ENCODE measurements around the gene RPL11. TPM values are rescaled to one million over a fixed set of nuclear protein-coding genes. Genes with fewer than 3 reads are reported as not detected.
A peak's percentile ranks its signal among the peaks of the same experiment; 100 is the strongest.

The RPL11 gene
- total and polyA plus RNA-seq, 10 of the 15 experiments (the other 5 are each of a cell fraction or from before 2014, with no cell fraction given): 968 to 4,611 (median 2,521) TPM

DNA sequence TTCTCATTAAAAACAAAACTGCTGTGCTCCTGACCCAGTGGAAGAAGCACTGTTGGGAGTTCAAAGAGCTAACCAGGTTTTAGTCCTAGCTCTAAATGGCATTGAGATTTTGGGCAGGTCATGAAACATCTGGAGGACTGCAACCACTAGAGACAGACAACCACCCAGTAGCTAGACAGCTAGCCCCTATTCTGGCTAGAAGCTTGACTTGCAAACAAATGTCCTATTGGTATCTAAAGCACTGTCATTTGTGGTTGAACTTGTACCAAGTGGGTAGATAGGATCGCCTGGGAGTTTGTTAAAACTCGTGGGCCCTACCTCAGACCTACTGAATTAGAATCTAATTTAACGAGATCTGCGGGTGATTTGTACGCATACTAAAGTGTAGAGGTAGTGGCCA, 6.9 kb downstream of the RPL11 start:
- ChIA-PET SMC1A (ENCODE audit: uncharacterized antibody, unreplicated experiment) (interaction anchor here (0.8 to 10.9 kb wide), 11 partner anchors 14 to 154 kb away, joined by 3 to 137 read pairs (median 4); partner anchors contain the start of gene ELOA), POLR2A (interaction anchor here (0.6 to 1.9 kb wide), 5 partner anchors 12 to 628 kb away, joined by 3 to 16 read pairs (median 5); no protein-coding TSS in a partner anchor), RAD21 (ENCODE audit: unreplicated experiment) (interaction anchor here (1.1 to 2.4 kb wide), 6 partner anchors 20 to 218 kb away, joined by 3 to 7 read pairs (median 3); no protein-coding TSS in a partner anchor), CTCF (interaction anchor here (0.6 to 10.5 kb wide), 10 partner anchors 20 to 122 kb away, joined by 3 to 155 read pairs (median 4); partner anchors contain the start of gene ELOA)
- H3K27me3 ChIP-seq (replicated peaks in 1 of 2; ENCODE audit: control insufficient read depth in 2 of 2, insufficient read depth in 2 of 2, low read length in 1 of 2): no peaks in the 10 kb centered on the region
- H3K36me3 ChIP-seq (ENCODE audit: control insufficient read depth in 2 of 2, insufficient read depth in 2 of 2, low read length in 1 of 2): peaks cover 29 to 72% of the 10 kb centered on the region in 2 experiments
- H3K4me2 ChIP-seq (ENCODE audit: control insufficient read depth, insufficient read depth): peak overlapping the region; percentile 47; the same call in 1 of the 2 replicates
- intact Hi-C loops (cut with micrococcal nuclease; ENCODE audit: unreplicated experiment) (loop anchor here (2.0 kb wide), 1 partner anchor 46 kb away; no protein-coding TSS in a partner anchor), in situ Hi-C loops (cut with MboI) (no loop called here)
- 0 out of 2 replicates have a peak overlapping the region, but pooled peaks have one; percentile 12 for H3K4me3 ChIP-seq
- TF ChIP-seq NFYA (IDR thresholded peaks at IDR 0.05; ENCODE audit: borderline replicate concordance, low read depth, low read length) (no peak), SMAD5 (IDR thresholded peaks at IDR 0.05; ENCODE audit: low read depth) (0 out of 2 replicates have a peak, but pooled peaks have one; percentile 18)
- TF ChIP-seq, protein P1, sequence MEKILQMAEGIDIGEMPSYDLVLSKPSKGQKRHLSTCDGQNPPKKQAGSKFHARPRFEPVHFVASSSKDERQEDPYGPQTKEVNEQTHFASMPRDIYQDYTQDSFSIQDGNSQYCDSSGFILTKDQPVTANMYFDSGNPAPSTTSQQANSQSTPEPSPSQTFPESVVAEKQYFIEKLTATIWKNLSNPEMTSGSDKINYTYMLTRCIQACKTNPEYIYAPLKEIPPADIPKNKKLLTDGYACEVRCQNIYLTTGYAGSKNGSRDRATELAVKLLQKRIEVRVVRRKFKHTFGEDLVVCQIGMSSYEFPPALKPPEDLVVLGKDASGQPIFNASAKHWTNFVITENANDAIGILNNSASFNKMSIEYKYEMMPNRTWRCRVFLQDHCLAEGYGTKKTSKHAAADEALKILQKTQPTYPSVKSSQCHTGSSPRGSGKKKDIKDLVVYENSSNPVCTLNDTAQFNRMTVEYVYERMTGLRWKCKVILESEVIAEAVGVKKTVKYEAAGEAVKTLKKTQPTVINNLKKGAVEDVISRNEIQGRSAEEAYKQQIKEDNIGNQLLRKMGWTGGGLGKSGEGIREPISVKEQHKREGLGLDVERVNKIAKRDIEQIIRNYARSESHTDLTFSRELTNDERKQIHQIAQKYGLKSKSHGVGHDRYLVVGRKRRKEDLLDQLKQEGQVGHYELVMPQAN (conservative IDR thresholded peaks at IDR 0.05): no peak
- FAIRE-seq (peak; percentile 79), ATAC-seq (peak; percentile 7; the same call in 1 of the 3 replicates), DNase-seq (ENCODE audit: low read depth, low spot score) (no peak)
- peaks cover 17% of the 10 kb centered on the region for H4K20me1 ChIP-seq (ENCODE audit: control insufficient read depth, insufficient read depth)
- no peak overlapping the region for H2AFZ ChIP-seq (ENCODE audit: control insufficient read depth, low read depth, low read length)
- 27% methylated on average over 5 of the region's 5 CpGs for WGBS (ENCODE audit: insufficient coverage, insufficient replicate concordance, low lambda C conversion rate, missing lambda C conversion rate)
- no peak overlapping the region for H3K27ac ChIP-seq (ENCODE audit: control insufficient read depth, insufficient read depth)
- H3K4me1 ChIP-seq (ENCODE audit: control insufficient read depth, insufficient read depth, low read length): peaks cover 11% of the 10 kb centered on the region
- BruUV-seq (replicated peaks): no TSS peak
- no peak overlapping the region for H3K9ac ChIP-seq (ENCODE audit: control insufficient read depth, insufficient read depth, low read length)
- peaks cover 65% of the 10 kb centered on the region for H3K79me2 ChIP-seq (ENCODE audit: control insufficient read depth, insufficient read depth, low read length)
- no peaks in the 10 kb centered on the region for H3K9me3 ChIP-seq (replicated peaks; ENCODE audit: control insufficient read depth, insufficient read depth, low read length)

Measured in GM12878 (cell line).